ENCODE data around the gene SSR3. TPM values are rescaled to one million over a fixed set of nuclear protein-coding genes. Genes with fewer than 3 reads are reported as not detected.

The SSR3 gene
- total RNA-seq = 100 to 1,000 TPM in 3 of 4 donors, 10 to 100 TPM in 1; 96.8 to 172 (median 128) TPM

DNA sequence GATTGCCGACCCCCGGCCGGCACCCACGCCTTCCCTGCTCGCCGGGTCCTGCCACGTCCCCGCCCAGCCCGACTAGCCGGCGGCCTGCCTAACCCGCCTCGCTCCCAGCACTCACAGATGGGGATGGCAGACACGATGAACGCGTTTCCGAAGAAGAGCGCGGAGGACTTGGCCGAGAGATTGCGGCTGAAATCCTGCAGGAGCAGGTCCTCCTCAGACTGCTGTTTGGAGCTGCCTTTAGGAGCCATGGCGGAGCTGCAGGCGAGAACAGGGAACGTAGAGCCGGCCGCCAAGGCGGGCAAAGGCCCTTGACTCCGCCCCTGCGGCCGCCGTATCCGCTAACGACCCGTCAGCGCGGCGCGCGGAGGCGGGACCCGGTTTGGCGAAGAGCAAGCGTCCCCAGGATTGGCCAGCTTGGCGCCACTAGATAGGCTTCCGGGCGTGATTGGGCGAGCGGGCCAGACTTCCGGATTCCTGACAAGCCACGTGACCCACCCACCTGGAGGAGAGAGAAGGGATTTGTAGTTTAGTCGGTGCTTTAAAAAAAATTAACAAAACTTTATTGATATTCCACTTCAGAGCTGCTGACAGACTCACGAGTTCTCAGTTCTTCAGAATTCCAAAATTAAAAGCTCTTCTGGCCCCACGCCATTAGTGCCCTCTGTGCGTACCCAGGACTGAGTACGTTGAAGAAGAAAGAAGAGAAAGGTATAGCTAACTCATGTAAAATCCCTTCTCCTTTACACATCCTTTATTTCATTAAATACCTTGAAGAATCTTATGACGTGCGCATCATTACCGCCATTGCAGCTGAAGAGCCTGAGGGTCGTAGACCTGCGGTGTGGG is at the start of gene SSR3:
SSR3 (minus strand) TSS at position 276 of the 846 bp plus-strand sequence; CDS start at position 248, 28 bp downstream.
- H3K36me3 ChIP-seq = no peaks in the 10 kb centered on the region
- peak; percentile 99 for DNase-seq
- TF ChIP-seq, protein P1, sequence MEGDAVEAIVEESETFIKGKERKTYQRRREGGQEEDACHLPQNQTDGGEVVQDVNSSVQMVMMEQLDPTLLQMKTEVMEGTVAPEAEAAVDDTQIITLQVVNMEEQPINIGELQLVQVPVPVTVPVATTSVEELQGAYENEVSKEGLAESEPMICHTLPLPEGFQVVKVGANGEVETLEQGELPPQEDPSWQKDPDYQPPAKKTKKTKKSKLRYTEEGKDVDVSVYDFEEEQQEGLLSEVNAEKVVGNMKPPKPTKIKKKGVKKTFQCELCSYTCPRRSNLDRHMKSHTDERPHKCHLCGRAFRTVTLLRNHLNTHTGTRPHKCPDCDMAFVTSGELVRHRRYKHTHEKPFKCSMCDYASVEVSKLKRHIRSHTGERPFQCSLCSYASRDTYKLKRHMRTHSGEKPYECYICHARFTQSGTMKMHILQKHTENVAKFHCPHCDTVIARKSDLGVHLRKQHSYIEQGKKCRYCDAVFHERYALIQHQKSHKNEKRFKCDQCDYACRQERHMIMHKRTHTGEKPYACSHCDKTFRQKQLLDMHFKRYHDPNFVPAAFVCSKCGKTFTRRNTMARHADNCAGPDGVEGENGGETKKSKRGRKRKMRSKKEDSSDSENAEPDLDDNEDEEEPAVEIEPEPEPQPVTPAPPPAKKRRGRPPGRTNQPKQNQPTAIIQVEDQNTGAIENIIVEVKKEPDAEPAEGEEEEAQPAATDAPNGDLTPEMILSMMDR (IDR thresholded peaks at IDR 0.05) = peak; percentile 4 to 70 (median 38)
- TF ChIP-seq POLR2A (IDR thresholded peaks at IDR 0.05) = peak; percentile 80 to 91
- H3K9me3 ChIP-seq = no peaks in the 10 kb centered on the region
- peak within 1 kb of the TSS; percentile 81 to 89 for H3K27ac ChIP-seq
- no peaks in the 10 kb centered on the region for H3K4me1 ChIP-seq
- H3K4me3 ChIP-seq = peak within 1 kb of the TSS; percentile 92 to 99
- intact Hi-C loops (cut with DNase I; ENCODE audit: low total_unique reads) = no loop called here
- no peaks in the 10 kb centered on the region for H3K27me3 ChIP-seq

DNA sequence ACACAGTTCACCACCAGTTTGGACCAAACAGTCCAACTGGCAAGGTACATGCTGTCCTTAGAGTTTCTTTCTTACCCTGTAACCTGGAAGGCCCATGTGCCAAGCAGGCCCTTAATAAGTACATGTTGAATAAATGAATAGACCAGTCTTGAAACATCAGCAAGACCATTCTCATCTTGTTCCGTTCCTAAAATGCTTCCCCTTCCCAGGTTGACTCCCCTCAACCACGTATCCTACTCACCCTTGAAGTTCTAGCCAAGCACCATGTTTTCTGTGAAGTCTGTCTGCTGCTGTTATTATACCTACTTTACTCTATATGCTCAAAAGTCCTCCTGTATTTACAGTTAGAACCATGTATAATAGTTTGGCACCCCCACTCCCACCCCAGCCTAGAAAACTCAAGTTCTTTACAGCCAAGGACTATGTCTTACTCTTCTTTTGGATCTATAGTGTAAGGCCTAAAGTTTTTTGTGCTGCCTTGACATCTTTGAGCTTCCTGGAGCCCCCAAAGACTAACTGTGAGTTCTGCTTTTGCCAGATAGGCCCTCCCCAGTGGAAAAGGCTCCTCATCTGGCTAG is 49.2 kb upstream of the SSR3 start:
- intact Hi-C loops (cut with DNase I; ENCODE audit: low total_unique reads) = no loop called here
- H3K27ac ChIP-seq = no peak overlapping the region
- no peaks in the 10 kb centered on the region for H3K9me3 ChIP-seq
- H3K4me3 ChIP-seq = no peak overlapping the region
- no peaks in the 10 kb centered on the region for H3K36me3 ChIP-seq
- H3K4me1 ChIP-seq = no peaks in the 10 kb centered on the region
- TF ChIP-seq, protein P1 (IDR thresholded peaks at IDR 0.05) = no peak
- no peak for TF ChIP-seq POLR2A (IDR thresholded peaks at IDR 0.05)
- DNase-seq = no peak
- no peaks in the 10 kb centered on the region for H3K27me3 ChIP-seq

DNA sequence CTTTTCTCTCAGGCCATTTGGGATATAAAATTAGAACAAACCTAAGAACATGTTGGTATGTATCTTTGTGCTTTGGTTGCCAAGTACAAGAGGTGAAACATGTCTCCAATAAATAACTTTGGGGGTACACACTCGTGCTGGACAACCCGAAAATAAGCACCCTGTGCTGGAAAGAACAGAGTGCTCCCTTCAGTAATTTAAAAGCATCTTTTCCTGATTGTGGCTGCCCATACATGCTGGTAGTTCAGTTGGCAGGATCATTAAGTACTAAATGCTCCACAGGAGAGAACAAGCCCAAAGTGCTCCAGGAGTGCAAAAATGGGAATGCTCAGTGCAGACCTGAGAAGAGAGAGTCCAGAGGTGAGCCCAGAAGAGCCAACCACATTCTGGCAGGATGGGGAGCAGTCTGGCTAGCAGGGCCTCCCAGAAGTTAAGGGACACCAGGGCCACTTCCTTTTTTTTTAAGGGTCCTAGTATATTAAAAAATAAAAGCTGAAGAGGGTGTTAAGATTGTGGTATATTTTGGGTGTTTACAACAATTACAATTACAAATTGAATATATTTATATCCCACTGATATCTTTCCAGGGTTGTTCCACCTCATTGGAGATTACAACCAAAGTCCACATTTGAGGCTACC is 48.6 kb upstream of the SSR3 start:
- no peaks in the 10 kb centered on the region for H3K27me3 ChIP-seq
- no peaks in the 10 kb centered on the region for H3K4me1 ChIP-seq
- intact Hi-C loops (cut with DNase I; ENCODE audit: low total_unique reads) = no loop called here
- TF ChIP-seq POLR2A (IDR thresholded peaks at IDR 0.05) = no peak
- TF ChIP-seq, protein P1 (IDR thresholded peaks at IDR 0.05) = no peak
- no peak for DNase-seq
- no peak overlapping the region for H3K4me3 ChIP-seq
- H3K9me3 ChIP-seq = no peaks in the 10 kb centered on the region
- H3K27ac ChIP-seq = no peak overlapping the region
- H3K36me3 ChIP-seq = no peaks in the 10 kb centered on the region

DNA sequence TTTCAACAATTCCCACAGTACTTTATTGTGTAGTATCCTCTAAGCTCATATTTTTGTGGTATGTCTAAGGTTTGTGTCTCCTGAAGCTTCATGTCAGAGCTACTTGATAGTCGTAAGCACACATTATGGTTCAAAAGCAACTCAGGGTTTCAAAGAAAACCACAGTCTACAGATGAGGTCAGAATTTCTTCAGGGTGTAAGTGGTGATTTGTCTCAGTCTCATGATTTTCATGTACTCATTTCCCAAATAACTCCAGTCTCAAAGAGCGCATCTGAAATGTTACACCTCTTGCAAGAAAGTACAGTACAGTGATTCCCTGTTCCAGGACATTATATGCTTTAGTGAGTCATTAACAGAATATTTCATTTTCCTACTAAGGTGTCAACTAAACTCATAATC is 47.5 kb upstream of the SSR3 start:
- Histone ChIP-seq H3K27me3 (no peaks in the 10 kb centered on the region), H3K4me3 (no peak overlapping the region), H3K9me3 (no peaks in the 10 kb centered on the region), H3K27ac (no peak overlapping the region), H3K4me1 (no peaks in the 10 kb centered on the region), H3K36me3 (no peaks in the 10 kb centered on the region)
- no peak for DNase-seq
- TF ChIP-seq, protein P1 (IDR thresholded peaks at IDR 0.05) = no peak
- no peak for TF ChIP-seq POLR2A (IDR thresholded peaks at IDR 0.05)
- intact Hi-C loops (cut with DNase I; ENCODE audit: low total_unique reads) = no loop called here

DNA sequence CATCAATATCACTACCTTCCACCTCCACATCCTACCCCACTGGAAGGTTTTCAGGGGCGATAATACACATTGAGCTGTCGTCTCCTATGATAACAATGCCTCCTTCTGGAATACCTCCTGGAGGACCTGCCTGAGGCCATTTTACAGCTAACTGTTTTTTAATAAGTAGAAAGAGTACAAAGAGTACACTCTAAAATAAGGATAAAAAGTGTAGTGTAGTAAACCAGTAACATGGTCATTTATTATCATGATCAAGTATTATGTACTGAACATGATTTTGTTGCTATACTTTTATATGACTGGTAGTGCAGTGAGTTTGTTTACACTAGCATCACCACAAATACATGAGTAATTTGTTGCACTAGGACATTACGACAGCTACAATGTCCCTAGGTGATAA is 46.6 kb upstream of the SSR3 start:
- H3K27ac ChIP-seq = no peak overlapping the region
- DNase-seq = no peak
- no peaks in the 10 kb centered on the region for H3K36me3 ChIP-seq
- no peaks in the 10 kb centered on the region for H3K27me3 ChIP-seq
- H3K4me1 ChIP-seq = no peaks in the 10 kb centered on the region
- no peaks in the 10 kb centered on the region for H3K9me3 ChIP-seq
- TF ChIP-seq, protein P1 (IDR thresholded peaks at IDR 0.05) = no peak
- no peak for TF ChIP-seq POLR2A (IDR thresholded peaks at IDR 0.05)
- intact Hi-C loops (cut with DNase I; ENCODE audit: low total_unique reads) = no loop called here
- no peak overlapping the region for H3K4me3 ChIP-seq

All from uterus (tissue), 4 donors.